ENCODE measurements around the gene ZNF655.
"Not testable (repeated sequence)": the region's sequence is repeated elsewhere in the genome, so short reads cannot be mapped to it uniquely, and the experiment has no call there.

Gene ZNF655

GRCh38 chr7:99560834-99561736, 2.6 kb downstream of the ZNF655 start:
- no peak for DNase-seq

GRCh38 chr7:99561737-99562051, 3.3 kb downstream of the ZNF655 start:
- DNase-seq: no peak

DNA sequence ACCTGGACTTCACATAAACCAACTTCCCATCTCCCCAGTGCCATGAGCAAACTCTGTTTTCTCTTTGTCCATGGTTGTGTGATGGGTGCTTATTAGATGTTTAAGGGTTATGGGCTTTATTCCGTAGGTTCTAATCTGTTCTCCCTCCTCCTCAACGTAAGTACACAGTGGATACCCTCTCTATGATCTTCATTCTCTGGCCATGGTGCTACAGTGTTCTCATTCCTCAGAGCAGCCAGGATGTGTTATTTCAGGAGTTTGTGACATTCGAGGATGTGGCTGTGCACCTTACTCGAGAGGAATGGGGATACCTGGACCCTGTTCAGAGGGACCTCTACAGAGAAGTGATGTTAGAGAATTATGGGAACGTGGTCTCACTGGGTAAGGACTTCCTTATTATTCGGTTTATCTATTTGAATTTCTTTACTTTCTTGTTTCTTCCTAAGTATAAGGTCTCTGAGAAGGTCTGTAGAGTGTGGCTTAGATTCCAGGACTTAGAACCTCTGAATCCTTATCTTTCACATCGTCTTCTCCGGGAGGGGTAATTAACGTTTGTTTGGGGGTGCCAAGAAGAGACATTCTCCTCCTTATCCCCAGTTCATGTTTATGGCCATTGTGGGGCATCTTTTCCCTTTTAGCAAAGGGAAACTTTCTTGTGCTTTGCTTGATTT, 3.8 kb downstream of the ZNF655 start:
- no peak for DNase-seq

DNA sequence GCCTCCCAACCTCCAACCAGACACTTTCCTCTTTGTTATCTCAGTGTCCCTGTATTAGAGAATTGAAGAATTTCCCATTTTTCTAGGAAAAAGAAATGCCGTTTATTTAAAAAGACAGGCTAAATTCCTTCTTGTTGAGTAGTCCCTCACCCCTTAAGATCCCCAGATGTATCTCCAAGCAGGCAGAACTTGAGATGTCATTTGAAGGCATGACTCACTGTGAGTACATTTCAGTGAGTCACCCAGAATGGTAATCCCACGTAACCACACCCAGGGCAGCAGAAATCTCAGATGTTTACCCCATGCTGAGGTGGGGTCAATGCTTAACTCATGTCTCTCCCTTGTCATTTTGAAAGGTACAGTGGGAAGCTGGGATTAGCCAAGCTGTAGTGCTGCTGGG, 4.4 kb downstream of the ZNF655 start:
- DNase-seq: no peak

- no peak for DNase-seq
Observed at GRCh38 chr7:99563650-99564049, 5.2 kb downstream of the ZNF655 start.

DNA sequence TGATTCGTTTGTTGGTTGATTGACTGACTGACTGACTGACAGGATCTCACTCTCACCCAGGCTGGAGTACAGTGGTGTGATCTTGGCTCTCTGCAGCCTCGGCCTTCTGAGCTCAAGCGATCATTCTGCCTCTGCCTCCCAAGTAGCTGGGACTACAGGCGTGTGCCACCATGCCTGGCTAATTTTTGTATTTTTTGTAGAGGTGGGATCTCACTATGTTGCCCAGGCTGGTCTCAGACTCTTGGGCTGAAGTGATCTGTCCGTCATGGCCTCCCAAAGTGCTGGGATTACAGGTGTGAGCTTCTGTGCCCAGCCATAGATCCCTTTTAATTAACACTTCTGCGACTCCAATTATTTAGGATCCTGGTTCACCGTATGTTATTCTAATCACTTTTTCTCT, 10.3 kb downstream of the ZNF655 start:
- not testable (repeated sequence) for DNase-seq

DNA sequence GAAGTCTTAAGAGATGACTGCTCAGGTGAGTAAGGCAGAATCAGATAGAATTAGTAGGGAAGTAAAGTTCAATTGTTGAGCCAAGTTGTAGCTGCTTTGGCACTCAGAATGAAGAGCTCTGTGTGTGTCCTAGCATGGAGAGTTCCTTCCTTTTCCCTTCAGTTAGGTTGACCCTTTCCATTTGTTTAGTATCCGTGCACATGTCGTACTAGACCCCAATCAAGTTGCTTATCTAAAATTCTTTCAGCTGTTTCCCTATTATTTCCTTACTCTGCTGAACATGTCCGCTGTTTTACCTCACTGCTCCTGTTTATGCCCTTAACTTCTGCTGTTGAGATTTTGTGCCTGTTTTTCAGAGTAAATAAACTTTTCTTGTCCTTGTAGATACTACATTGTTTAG, 13.3 kb downstream of the ZNF655 start:
- no peak for DNase-seq

- no peak for DNase-seq
Observed at GRCh38 chr7:99573257-99573656, 14.8 kb downstream of the ZNF655 start.

DNA sequence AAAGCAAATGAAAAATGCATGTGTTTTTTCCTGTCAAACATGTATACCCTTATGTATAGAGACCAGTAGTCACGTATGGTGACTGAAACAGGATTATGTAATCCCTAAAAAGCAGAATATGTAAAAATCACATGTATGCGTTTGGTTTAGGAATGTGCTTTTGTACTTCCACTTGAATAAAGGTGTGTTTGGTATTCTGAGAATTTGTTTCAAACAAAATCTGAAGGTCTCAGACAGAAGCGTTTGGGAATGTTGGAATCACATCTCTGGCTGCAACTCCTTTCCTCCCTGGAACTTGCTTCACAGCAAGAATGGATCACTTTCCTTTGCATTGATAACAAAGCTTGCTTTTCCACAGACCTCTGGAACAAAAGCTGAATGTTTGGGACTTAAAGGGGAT, 17.8 kb downstream of the ZNF655 start:
- no peak for DNase-seq

DNA sequence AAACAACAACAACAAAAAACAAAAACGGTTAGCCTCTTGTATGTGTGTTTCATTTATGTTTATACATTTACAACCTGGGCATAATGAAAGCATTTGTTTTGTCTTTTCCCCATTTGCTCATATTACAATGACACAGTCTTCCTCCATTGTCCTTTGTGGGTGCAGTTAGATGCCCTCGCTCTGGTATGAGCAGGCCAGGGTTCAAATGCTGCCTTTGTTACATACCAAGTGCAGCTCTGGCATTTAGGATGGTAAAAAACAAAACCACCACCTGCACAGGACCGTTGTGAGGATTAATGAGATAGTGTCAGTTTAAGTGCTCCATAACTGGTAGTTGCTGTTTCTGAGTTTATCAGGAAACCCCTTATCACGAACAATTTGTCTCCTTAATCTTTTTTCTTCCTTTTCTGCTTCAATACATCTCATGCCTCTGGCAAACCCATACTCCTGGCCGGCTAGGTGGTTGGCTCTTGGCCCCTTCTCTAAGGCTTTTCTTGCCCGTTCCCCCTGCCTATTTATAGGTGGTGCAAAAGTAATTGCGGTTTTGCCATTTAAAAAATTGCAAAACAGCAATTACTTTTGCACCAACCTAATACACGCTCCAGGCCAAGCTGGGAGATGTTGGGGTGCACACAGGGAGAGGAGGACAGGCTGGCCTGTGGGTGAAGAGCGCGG, 21.0 kb downstream of the ZNF655 start:
- no peak for DNase-seq

- DNase-seq: peak; percentile 53
Observed at GRCh38 chr7:99579956-99580777, 21.7 kb downstream of the ZNF655 start.

- not testable (repeated sequence) for DNase-seq
Observed at GRCh38 chr7:99580778-99581332, 22.4 kb downstream of the ZNF655 start.

- DNase-seq: no peak
Observed at GRCh38 chr7:99588868-99589267, 30.4 kb downstream of the ZNF655 start.

DNA sequence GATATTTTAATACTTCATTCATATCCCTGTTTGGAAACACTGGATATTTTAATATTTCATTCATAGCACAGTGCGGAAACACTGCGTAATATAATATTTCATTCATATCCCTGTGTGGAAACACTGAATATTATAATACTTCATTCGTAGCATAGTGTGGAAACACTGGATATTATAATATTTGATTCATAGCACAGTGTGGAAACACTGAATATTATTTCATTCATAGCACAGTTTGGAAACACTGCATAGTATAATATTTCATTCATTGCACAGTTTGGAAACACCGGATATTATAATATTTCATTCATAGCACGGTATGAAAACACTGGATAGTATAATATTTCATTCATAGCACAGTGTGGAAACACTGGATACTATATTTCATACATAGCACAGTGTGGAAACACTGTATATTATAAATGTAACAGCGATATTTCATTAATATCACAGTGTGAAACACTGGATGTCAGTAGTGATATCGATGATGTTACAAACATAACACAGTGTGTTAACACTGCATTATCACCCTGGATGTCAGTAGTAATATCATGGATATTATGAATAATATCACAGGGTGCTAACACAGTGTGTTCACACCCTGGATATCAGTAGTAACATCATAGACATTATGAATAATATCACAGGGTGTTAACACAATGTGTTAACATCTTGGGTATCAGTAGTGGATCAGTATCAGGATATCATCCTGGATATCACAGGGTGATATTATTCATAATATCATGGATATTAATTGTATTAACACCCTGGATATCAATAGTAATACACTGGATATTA, 36.7 kb downstream of the ZNF655 start:
- no peak for DNase-seq

DNA sequence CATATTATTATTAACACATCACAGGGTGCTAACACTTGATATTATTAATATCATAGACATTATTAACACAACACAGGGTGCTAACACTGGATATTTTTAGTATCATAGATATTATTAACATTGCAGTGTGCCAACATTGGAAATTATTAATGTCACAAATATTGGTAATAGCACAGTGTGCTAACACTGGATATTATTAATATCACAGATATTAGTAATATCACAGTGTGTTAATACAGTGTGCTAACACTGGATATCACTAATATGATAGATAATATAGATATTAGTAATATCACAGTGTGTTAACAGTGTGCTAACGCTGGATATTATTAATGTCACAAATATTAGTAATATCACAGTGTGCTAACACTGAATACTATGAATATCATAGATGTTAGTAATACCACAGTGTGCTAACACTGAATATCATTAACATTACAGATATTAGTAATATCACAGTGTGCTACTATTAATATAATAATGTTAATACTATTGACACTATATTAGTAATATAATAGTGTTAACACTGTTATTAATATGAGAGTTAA, 38.0 kb downstream of the ZNF655 start:
- no peak for DNase-seq

DNA sequence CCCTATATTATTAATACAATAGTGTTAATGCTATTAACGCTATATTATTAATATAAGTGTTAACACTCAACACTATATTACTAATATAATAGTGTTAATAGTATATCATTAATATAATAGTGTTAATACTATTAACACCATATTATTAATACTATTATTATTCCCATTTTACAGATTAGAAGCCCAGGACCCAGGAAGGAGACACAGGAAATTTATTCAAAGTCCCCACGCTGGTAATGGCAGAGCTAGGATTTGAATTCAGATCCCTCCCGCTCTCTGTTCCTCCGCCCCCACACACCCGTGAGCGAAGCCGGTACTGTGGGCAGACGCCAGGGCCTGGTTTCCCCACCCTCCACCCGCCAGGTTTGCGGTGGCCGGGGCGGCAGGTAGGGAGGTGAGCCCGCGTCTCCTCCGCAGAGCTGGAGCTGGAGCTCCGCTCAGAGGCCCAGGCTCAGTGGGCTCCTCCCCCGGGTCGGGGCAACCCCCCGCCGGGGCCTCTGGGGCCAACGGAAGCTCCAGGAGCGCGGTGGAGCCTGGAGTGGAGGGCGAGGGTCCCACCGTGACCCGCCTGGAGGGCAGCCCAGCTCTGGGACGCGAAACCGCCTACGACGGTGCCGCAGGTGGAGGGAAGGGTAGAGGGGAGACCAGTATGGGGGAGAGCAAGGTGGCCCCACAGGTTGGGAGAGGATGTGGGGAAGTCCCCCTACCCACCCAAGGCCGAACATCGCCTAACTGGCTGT, 39.5 kb downstream of the ZNF655 start, which contains the start of gene TMEM225B:
TSS of gene TMEM225B (plus strand) at position 506 of the 740 bp plus-strand sequence. CDS start 6,122 bp downstream, outside the sequence.
- no peak for DNase-seq

- DNase-seq: no peak
Observed at GRCh38 chr7:99599836-99600235, 41.4 kb downstream of the ZNF655 start.

GRCh38 chr7:99601656-99602310, 43.3 kb downstream of the ZNF655 start:
- DNase-seq: no peak

GRCh38 chr7:99605527-99605926, 47.1 kb downstream of the ZNF655 start:
- no peak for DNase-seq

GRCh38 chr7:99606531-99606930, 48.1 kb downstream of the ZNF655 start:
- no peak for DNase-seq

Data from CD4-positive, alpha-beta T cell treated with Interleukin-21 for 1 hour (primary cell).